Measurements from ENCODE around the gene EFNA5. TPM values are rescaled to one million over a fixed set of nuclear protein-coding genes. Genes with fewer than 3 reads are reported as not detected.

The EFNA5 gene
- total and polyA plus RNA-seq, 2 experiments from 2014 or later = 0.64 to 0.86 TPM

DNA sequence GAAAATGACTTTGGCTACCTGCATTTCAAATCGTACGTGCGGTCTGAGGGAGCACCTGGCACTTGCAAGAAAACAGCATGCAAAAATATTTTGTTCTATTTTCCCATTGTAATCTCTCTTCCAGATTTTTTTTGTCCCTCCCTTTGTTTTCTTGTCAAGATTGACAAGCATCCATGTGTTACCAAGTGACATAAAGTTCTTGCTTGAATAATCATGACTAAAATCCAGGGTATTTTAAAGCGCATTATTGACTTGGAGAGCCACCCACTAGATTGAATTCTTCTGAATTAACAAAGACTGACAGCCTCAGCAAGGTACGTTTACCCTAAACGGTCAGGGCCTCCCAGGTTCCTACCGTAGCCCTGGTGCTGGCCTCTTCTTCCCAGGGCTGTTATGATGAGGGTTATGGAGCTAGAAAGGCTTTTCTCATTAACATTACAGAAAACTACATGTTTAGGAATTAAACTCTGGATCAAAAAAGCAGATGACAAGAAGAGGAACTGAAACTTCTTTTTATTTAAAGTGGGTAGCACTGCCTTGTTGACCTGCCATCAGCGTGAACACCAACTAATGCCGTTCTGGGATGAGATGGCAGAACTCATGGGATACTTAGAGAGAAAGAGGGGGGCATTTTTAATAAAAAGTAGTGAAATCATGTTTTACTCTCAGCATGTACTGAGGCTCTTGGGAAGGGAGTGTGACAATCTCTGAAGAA is 297.0 kb downstream of the EFNA5 start:
- H3K79me2 ChIP-seq (ENCODE audit: insufficient read depth) = no peaks in the 10 kb centered on the region
- no peaks in the 10 kb centered on the region for H3K9me3 ChIP-seq (ENCODE audit: low read depth)
- H3K4me3 ChIP-seq = no peak overlapping the region
- H3K36me3 ChIP-seq (ENCODE audit: low read depth) = no peaks in the 10 kb centered on the region
- H3K4me2 ChIP-seq (ENCODE audit: unreplicated experiment) = no peak overlapping the region
- no peak for TF ChIP-seq EZH2phosphoT487 (IDR thresholded peaks at IDR 0.05; ENCODE audit: insufficient read depth, low read depth)
- TF ChIP-seq EZH2 (IDR thresholded peaks at IDR 0.05; ENCODE audit: insufficient read depth, poor library complexity, severe bottlenecking) = no peak
- H3K27ac ChIP-seq = no peak overlapping the region
- no peaks in the 10 kb centered on the region for H3K9me2 ChIP-seq (ENCODE audit: insufficient read depth)
- H4K20me1 ChIP-seq (ENCODE audit: insufficient read depth) = no peaks in the 10 kb centered on the region
- no peaks in the 10 kb centered on the region for H3F3A ChIP-seq (ENCODE audit: insufficient read depth)
- in situ Hi-C loops (cut with MboI) = no loop called here
- WGBS, 2 experiments (ENCODE audit: low coverage in 1 of 2, low lambda C conversion rate in 2 of 2, missing lambda C conversion rate in 2 of 2) = 47 to 53% methylated on average over 9 of the region's 9 CpGs
- H3K4me1 ChIP-seq (ENCODE audit: insufficient read depth) = no peaks in the 10 kb centered on the region
- H2AFZ ChIP-seq = no peak overlapping the region
- peaks cover 36% of the 10 kb centered on the region; the same call in 1 of the 2 replicates for H3K27me3 ChIP-seq (replicated peaks; ENCODE audit: insufficient read depth)
- no peak overlapping the region for H3K9ac ChIP-seq
- DNase-seq = no peak

DNA sequence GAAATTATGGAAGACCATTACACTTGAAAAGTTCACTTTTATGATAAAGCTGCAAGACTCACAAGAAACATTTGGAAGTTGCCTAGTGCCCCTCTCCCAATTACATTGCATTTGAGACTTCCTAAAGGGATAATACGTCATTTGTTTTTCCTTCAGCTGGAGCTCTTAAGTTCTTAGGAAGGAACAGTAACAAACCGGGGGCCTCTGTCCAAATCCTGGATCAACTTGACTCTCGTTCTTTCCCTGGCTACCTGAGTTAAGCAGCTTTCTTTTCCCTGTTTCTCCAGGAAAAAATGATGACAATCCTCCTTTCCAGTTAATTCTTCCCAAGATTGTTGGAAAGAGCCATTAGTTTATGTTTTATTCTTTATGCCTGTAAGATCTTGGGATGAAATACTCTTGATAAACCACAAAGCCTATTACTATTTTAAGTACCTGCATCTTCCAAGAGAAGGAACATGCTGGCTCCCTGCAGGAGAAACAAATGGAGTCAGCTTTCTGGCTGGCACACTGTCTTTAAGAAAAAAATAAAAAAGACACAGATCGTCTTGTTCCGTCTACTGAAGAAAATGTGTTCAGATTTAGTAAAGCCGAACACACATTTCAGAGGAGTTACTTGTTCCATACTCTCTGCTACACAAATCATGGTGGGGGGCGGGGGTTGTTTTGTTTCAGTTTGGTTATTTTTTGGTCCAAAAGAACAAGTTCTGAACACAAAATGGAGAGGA is 297.9 kb downstream of the EFNA5 start:
- Histone ChIP-seq H3K79me2 (ENCODE audit: insufficient read depth) (no peaks in the 10 kb centered on the region), H3K9me2 (ENCODE audit: insufficient read depth) (no peaks in the 10 kb centered on the region), H3K27me3 (replicated peaks; ENCODE audit: insufficient read depth) (peaks cover 39% of the 10 kb centered on the region; the same call in 1 of the 2 replicates), H4K20me1 (ENCODE audit: insufficient read depth) (no peaks in the 10 kb centered on the region), H3K9me3 (ENCODE audit: low read depth) (no peaks in the 10 kb centered on the region), H3K4me3 (no peak overlapping the region), H3K9ac (no peak overlapping the region), H3K36me3 (ENCODE audit: low read depth) (no peaks in the 10 kb centered on the region), H2AFZ (no peak overlapping the region), H3K4me1 (ENCODE audit: insufficient read depth) (no peaks in the 10 kb centered on the region), H3F3A (ENCODE audit: insufficient read depth) (no peaks in the 10 kb centered on the region), H3K27ac (no peak overlapping the region), H3K4me2 (ENCODE audit: unreplicated experiment) (no peak overlapping the region)
- DNase-seq = no peak
- no peak for TF ChIP-seq EZH2 (IDR thresholded peaks at IDR 0.05; ENCODE audit: insufficient read depth, poor library complexity, severe bottlenecking)
- TF ChIP-seq EZH2phosphoT487 (IDR thresholded peaks at IDR 0.05; ENCODE audit: insufficient read depth, low read depth) = no peak
- in situ Hi-C loops (cut with MboI) = no loop called here
- WGBS, 2 experiments (ENCODE audit: low coverage in 1 of 2, low lambda C conversion rate in 2 of 2, missing lambda C conversion rate in 2 of 2) = 12 to 13% methylated on average over 7 of the region's 7 CpGs

DNA sequence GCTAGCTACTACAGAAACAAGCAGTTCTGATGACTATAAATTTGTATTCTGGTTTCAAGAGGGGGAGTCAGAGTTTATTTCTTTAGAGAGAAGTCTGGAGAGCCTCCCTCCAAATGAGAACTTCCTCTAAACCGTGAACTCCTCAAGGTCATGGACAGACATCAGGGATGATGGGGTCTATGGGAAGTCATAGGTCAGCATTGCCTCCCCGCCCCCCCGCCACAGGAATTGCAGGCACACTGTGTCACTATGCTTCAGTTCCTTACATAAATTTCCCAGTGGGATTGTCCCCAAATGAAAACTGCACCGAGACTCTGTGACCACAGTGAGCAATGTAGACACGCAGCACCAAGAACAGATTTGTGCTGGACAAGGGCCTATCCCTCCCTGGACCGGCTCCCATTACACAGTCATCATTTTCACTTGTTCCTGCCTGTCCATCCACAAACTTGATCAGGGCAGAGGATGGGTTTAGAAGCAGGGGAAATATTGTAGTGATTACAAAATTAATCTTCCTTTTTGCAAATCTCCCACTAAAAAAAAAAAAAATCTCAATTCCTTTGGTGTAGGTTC is 300.3 kb downstream of the EFNA5 start:
- Histone ChIP-seq H3K4me3 (no peak overlapping the region), H3K36me3 (ENCODE audit: low read depth) (no peaks in the 10 kb centered on the region), H4K20me1 (ENCODE audit: insufficient read depth) (no peaks in the 10 kb centered on the region), H3F3A (ENCODE audit: insufficient read depth) (no peaks in the 10 kb centered on the region), H3K9me3 (ENCODE audit: low read depth) (no peaks in the 10 kb centered on the region), H3K27me3 (replicated peaks; ENCODE audit: insufficient read depth) (peaks cover 38% of the 10 kb centered on the region; the same call in 1 of the 2 replicates), H2AFZ (no peak overlapping the region), H3K27ac (no peak overlapping the region), H3K9me2 (ENCODE audit: insufficient read depth) (no peaks in the 10 kb centered on the region), H3K9ac (no peak overlapping the region), H3K4me2 (ENCODE audit: unreplicated experiment) (no peak overlapping the region), H3K4me1 (ENCODE audit: insufficient read depth) (no peaks in the 10 kb centered on the region), H3K79me2 (ENCODE audit: insufficient read depth) (no peaks in the 10 kb centered on the region)
- DNase-seq = no peak
- in situ Hi-C loops (cut with MboI) = no loop called here
- TF ChIP-seq EZH2phosphoT487 (IDR thresholded peaks at IDR 0.05; ENCODE audit: insufficient read depth, low read depth) (no peak), EZH2 (IDR thresholded peaks at IDR 0.05; ENCODE audit: insufficient read depth, poor library complexity, severe bottlenecking) (no peak)
- 40 to 41% methylated on average over 6 of the region's 6 CpGs for WGBS, 2 experiments (ENCODE audit: low coverage in 1 of 2, low lambda C conversion rate in 2 of 2, missing lambda C conversion rate in 2 of 2)

DNA sequence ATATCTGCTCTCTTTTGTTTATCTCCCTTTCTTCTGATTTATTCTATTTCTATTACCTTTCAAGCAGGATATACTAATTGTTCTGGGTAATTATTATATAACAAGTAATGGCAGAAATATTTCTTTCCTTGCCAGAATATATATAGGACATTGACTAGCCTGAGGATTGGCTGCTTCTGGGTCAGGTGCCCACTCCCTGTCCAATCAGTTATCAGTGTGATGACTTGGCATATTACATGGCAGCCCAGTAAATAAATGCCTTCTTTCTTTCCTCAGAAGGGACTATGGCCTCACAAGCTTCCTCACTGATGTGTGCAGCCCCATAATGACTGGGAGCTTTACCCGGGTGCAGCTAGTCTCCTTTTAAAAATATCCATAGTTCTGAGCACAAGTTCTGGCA is 301.1 kb downstream of the EFNA5 start:
- no peaks in the 10 kb centered on the region for H3K79me2 ChIP-seq (ENCODE audit: insufficient read depth)
- no peaks in the 10 kb centered on the region for H3K9me2 ChIP-seq (ENCODE audit: insufficient read depth)
- H3K4me2 ChIP-seq (ENCODE audit: unreplicated experiment) = no peak overlapping the region
- no peak for TF ChIP-seq EZH2 (IDR thresholded peaks at IDR 0.05; ENCODE audit: insufficient read depth, poor library complexity, severe bottlenecking)
- in situ Hi-C loops (cut with MboI) = no loop called here
- H3K4me3 ChIP-seq = no peak overlapping the region
- no peaks in the 10 kb centered on the region for H4K20me1 ChIP-seq (ENCODE audit: insufficient read depth)
- WGBS, 2 experiments (ENCODE audit: low coverage in 1 of 2, low lambda C conversion rate in 2 of 2, missing lambda C conversion rate in 2 of 2) = 75 to 95% methylated on average over 1 of the region's 1 CpG
- no peak overlapping the region for H2AFZ ChIP-seq
- H3K27ac ChIP-seq = no peak overlapping the region
- H3K9me3 ChIP-seq (ENCODE audit: low read depth) = no peaks in the 10 kb centered on the region
- H3K36me3 ChIP-seq (ENCODE audit: low read depth) = no peaks in the 10 kb centered on the region
- no peaks in the 10 kb centered on the region for H3K4me1 ChIP-seq (ENCODE audit: insufficient read depth)
- no peak for DNase-seq
- peaks cover 38% of the 10 kb centered on the region; the same call in 1 of the 2 replicates for H3K27me3 ChIP-seq (replicated peaks; ENCODE audit: insufficient read depth)
- H3F3A ChIP-seq (ENCODE audit: insufficient read depth) = no peaks in the 10 kb centered on the region
- no peak overlapping the region for H3K9ac ChIP-seq
